ENCODE measurements around the gene DNAH7. TPM values are rescaled to one million over a fixed set of nuclear protein-coding genes. Genes with fewer than 3 reads are reported as not detected.

Gene DNAH7
- total RNA-seq = under 0.01 and 0.24 TPM in 2 replicates

GRCh38 chr2:196068271-196069209, at the start of gene DNAH7:
Gene DNAH7 (minus strand): TSS chr2:196068837. CDS start chr2:196068711, 126 bp downstream.

Other genes with a start within 250 kb of the DNAH7 start
- 22.2 and 74.0 TPM in 2 replicates for gene STK17B, start 102.7 kb upstream of the DNAH7 start, total RNA-seq